ENCODE measurements around the gene DGKI.

Gene DGKI

DNA sequence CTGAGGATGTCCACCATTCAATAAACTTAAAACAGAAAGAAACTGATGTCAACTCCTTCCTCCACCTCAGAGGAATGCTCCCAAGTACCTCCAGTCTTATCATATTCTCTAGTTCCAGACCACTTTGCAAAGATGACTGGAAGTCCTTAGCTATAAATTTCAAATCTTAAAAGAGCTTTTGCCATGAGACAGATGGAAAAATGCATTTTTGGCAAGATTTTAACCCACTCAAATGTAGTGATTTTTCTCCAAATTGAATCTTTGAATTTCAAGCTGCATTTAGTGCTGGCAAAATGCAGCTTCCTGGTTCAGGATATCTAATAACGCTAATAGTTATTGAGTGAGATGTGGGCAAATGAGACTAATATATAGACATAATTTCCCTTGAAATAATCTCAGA is 33.2 kb downstream of the DGKI start:
- TF ChIP-seq, protein P1, sequence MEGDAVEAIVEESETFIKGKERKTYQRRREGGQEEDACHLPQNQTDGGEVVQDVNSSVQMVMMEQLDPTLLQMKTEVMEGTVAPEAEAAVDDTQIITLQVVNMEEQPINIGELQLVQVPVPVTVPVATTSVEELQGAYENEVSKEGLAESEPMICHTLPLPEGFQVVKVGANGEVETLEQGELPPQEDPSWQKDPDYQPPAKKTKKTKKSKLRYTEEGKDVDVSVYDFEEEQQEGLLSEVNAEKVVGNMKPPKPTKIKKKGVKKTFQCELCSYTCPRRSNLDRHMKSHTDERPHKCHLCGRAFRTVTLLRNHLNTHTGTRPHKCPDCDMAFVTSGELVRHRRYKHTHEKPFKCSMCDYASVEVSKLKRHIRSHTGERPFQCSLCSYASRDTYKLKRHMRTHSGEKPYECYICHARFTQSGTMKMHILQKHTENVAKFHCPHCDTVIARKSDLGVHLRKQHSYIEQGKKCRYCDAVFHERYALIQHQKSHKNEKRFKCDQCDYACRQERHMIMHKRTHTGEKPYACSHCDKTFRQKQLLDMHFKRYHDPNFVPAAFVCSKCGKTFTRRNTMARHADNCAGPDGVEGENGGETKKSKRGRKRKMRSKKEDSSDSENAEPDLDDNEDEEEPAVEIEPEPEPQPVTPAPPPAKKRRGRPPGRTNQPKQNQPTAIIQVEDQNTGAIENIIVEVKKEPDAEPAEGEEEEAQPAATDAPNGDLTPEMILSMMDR (IDR thresholded peaks at IDR 0.05), result no peak

DNA sequence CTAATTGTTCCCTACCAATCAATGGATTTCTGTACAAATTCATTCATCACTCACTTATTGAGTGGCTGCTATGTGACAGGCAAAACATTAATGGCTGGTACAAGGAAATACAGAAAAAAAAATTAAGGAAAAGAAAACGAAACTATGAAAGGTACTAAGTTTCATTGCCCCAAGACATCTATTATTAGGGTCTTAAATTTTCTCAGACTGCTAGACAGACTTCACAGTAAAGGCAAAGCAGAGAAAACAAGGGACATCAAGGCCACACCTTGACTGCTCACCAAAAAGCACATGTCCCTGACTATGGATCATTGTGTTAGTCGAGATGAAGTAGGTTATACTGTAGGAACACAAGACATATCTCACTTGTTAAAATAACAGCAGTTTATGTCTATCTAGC is 36.5 kb downstream of the DGKI start:
- TF ChIP-seq, protein P1 (IDR thresholded peaks at IDR 0.05), result no peak

DNA sequence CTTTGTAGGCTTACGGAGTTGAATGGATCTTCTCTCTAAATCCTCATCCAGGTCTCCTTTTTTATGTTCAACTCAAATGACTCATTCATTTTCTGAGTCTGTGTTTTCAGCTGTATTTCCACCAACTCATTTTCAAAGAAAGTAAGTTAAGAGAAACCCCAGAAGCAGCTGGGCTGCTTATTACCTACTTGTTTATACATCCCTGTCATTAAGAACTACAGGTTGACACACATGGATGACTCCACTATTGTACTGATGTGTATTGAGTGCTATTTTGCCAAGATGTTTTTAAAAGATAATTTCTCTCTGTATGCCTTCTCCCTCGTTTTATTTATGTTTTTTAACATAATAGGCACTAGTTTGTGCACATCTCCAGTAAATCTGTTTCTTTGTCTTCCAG is 41.9 kb downstream of the DGKI start:
- TF ChIP-seq, protein P1 (IDR thresholded peaks at IDR 0.05), result no peak

- TF ChIP-seq, protein P1 (IDR thresholded peaks at IDR 0.05), result no peak
Measured at GRCh38 chr7:137801491-137801890, 45.3 kb downstream of the DGKI start.

- TF ChIP-seq, protein P1 (IDR thresholded peaks at IDR 0.05), result no peak
Measured at GRCh38 chr7:137801003-137801402, 45.8 kb downstream of the DGKI start.

DNA sequence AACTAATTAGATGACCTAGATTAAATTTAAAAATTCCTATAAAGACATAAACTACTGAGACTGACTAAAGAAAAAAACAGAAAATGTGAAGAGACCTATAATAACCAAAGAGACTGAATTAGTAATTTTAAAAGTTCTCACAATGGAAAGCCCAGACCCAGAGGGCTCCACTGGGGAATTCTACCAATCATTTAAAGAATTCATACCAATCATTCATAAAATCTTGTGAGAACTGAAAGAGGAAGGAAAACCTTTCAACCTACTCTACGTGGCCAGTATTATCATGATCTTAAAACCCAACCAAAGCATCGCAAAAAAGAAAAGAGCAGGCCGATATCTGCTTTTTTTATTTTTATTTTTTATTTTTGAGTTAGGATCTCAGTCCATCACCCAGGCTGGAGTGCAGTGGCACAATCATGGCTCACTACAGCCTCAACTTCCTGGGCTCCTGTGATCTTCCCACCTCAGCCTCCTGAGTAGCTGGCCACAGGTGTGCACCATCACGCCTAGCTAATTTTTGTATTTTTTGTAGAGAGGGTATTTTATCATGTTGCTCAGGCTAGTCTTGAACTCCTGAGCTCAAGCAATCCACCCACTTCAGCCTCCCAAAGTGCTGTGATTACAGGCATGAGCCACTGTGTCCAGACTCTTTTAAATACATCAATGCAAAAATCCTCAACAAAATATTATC is 48.6 kb downstream of the DGKI start:
- TF ChIP-seq, protein P1 (IDR thresholded peaks at IDR 0.05), result no peak

GRCh38 chr7:137795211-137795610 is 51.6 kb downstream of the DGKI start:
- TF ChIP-seq, protein P1 (IDR thresholded peaks at IDR 0.05), result no peak

GRCh38 chr7:137791930-137792329 is 54.8 kb downstream of the DGKI start:
- TF ChIP-seq, protein P1 (IDR thresholded peaks at IDR 0.05), result no peak

Data from LNCAP (cell line).